HG03565 (cell line): ENCODE results near the gene LRRC27.
"Not testable (repeated sequence)": the region's sequence is repeated elsewhere in the genome, so short reads cannot be mapped to it uniquely, and the experiment has no call there.

Source experiments
- ATAC-seq: cut with Tn5 transposase; IDR thresholded peaks from one replicate; pipeline ENCODE4 v1.9.1; 2021; ENCODE audit warnings: mild to moderate bottlenecking, moderate library complexity; ENCODE audit not compliant: unreplicated experiment

The LRRC27 gene

DNA sequence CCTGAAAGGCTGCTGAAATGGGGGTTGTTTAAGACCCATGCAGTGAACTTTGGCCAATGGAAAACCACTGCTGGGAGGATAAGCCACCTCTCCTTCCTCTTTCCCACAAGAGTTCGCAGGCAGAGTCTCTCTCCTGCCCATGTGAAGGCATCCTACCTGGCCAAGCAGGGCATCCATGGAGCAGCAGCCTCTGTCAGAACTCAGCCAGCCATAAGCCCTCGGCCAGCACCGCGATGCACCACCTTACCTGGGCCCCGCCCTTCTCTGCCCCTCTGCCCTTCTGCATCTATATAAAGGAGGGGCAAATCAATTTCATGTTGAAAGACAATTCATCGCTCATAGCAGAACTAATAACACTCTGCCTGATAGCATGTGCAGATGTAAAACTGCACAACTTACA is 18.1 kb upstream of the LRRC27 start:
- ATAC-seq: no peak

GRCh38 chr10:132314336-132314735 is 17.7 kb upstream of the LRRC27 start:
- no peak for ATAC-seq

DNA sequence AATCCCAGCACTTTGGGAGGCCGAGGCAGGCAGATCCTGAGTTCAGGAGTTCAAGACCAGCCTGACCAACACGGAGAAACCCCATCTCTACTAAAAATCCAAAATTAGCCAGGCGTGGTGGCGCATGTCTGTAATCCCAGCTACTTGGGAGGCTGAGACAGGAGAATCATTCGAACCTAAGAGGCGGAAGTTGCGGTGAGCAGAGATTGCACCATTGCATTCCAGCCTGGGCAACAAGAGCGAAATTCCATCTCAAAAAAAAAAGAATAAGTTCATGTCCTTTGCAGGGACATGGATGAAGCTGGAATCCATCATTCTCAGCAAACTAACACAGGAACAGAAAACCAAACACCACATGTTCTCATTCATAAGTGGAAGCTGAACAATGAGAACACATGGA is 17.1 kb upstream of the LRRC27 start:
- not testable (repeated sequence) for ATAC-seq

GRCh38 chr10:132316133-132316532 is 15.9 kb upstream of the LRRC27 start:
- ATAC-seq: no peak

DNA sequence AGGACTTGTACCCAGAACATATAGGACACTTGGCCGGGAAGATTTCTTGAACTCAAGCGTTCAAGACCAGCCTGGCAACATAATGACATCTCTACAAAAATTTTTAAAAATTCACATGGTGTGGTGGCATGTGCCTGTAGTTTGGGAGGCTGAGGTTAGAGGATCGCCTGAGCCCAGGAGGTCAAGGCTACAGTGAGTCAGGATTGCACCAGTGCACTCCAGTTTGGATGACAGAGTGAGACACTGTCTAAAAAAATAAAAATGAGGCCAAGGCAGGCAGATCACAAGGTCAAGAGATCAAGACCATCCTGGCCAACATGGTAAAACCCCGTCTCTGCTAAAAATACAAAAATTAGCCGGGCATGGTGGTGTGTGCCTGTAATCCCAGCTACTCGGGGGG is 14.5 kb upstream of the LRRC27 start:
- not testable (repeated sequence) for ATAC-seq

GRCh38 chr10:132319853-132320653 is 11.9 kb upstream of the LRRC27 start:
- ATAC-seq: peak; percentile 94

- ATAC-seq: no peak
Measured at GRCh38 chr10:132320654-132321469, 11.1 kb upstream of the LRRC27 start.

DNA sequence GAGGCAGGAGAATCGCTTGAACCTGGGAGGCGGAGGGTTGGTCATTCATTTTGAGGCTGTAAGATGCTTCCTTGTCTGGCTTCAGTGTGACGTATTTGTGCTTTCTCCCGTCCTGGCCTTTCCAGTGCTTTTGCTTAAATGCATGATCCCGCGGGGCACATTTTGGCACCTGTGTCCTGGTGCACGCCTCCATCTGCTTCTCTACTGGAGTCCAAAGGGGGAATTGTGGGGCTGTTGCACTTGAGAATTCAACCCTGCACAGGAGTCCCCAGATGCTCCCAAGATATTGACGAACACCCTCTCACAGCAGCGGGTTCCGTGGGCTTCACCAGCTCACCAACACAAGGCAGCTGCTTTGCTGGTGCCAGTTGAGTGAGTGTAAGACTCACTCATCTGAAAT is 10.3 kb upstream of the LRRC27 start:
- no peak for ATAC-seq

- no peak for ATAC-seq
Measured at GRCh38 chr10:132322586-132323048, 9.4 kb upstream of the LRRC27 start.

- ATAC-seq: no peak
Measured at GRCh38 chr10:132324186-132324585, 7.8 kb upstream of the LRRC27 start.

GRCh38 chr10:132326344-132326889 is 5.6 kb upstream of the LRRC27 start:
- no peak for ATAC-seq

GRCh38 chr10:132326925-132327324 is 5.1 kb upstream of the LRRC27 start:
- no peak for ATAC-seq

DNA sequence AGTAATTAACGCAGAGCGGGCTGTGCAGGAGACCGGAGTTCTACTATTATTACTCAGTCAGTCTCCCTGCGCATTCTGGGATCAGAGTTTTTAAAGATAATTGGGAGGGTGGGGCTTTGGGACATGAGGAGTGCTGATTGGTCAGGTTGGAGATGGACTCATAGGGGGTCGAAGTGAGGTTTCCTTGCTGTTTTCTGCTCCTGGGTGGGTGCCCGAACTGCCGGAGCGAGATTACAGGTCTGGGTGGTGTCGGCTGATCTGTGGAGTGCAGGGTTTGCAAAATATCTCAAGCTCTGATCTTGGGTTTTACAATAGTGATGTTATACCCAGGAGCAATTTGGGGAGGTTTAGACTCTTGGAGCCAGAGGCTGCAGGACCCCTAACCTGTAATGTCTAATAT is 3.9 kb upstream of the LRRC27 start:
- ATAC-seq: no peak

DNA sequence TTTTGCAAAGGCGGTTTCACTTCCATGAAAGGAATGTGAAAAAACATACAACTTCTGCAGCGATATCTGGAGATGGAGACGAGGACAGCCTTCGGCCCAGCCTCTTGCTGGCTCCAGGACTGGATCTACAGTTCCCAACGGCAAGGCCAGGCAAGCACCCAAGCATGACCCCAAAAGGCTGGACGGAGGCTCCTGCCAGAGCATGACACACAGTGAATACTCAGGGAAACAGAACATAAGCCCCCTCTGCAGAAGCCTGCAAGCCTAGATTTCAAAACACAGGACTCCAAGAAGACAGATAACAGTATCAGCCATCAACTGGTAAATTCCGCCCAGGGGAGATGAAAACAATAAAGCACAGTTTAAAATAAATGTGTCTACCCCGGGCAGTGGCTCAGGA is 3.3 kb upstream of the LRRC27 start:
- no peak for ATAC-seq

GRCh38 chr10:132329565-132330485 is 2.2 kb upstream of the LRRC27 start:
- ATAC-seq: no peak

DNA sequence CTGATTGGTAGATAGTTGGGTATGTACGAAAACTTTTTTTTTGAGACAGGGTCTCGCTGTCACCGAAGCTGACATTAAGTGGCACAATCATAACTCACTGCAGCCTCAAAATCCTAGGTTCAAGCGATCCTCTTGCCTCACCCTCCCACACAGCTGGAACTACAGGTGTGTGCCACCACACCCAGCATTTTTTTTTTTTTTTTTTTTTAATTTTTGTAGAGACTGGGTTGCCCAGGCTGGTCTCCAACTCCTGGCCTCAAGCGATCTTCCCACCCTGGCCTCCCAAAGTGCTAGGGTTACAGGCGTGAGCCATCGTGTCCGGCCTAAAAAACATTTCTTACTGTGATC is 1.5 kb upstream of the LRRC27 start:
- no peak for ATAC-seq

DNA sequence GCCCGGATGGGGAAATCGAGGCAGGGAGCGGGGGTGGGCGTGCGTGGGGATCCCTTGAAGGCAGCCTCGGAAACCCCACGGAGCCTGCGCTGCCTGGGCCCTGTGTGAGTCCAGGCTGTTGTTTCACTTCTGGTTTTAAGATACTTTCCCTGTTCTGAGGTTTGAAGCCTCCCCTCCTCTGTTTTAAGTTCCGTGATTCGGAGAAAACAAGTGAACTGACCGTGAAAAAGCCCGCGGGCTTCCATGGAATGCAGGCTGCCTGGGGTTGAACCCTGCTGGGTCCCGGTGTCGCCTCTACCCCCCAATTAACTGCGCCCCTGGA is 401 bp downstream of the LRRC27 start:
- peak; percentile 31 for ATAC-seq

GRCh38 chr10:132333386-132333785 is 1.4 kb downstream of the LRRC27 start:
- no peak for ATAC-seq

- ATAC-seq: no peak
Measured at GRCh38 chr10:132334631-132335188, 2.7 kb downstream of the LRRC27 start.

DNA sequence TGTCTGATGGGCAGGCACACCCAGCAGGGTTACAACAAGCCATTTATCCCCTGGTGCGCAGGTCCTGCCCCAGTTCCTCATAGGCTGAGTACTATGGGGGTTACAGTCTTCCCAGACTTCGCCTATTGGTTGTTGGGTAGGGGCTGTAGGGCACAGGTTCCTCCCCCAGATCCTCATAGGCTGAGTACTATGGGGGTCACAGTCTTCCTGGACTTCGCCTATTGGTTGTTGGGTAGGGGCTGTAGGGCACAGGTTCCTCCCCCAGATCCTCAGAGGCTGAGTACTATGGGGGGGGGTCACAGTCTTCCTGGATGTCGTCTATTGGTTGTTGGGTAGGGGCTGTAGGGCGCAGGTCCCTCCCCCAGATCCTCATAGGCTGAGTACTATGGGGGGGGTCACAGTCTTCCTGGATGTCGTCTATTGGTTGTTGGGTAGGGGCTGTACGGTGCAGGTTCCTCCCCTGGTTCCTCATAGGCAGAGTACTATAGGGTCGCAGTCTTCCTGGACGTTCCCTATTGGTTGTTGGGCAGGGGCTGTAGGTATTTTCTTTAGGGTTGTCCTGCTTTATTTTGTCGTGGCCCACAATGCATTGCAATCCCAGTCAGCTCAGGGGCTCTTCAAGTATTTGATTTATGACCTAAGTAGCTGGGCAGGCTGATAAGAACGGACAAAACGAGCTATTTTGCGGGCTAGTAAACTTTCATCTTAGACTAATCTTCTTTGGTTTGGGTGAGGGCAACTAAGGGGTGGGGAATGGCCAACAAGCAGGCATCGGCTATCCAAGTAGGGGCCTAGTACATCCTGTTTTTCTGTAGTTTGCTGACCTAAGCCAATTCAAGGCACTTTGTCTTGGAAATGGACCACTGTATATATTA is 3.4 kb downstream of the LRRC27 start:
- ATAC-seq: no peak
